ENCODE results near the gene NAALADL2. TPM values are rescaled to one million over a fixed set of nuclear protein-coding genes. Genes with fewer than 3 reads are reported as not detected.

Gene NAALADL2
- total and polyA plus RNA-seq, 9 of the 15 experiments (the other 6 are each of a cell fraction or from before 2014, with no cell fraction given), result 0.29 to 1.1 (median 0.79) TPM; not detected in 1

DNA sequence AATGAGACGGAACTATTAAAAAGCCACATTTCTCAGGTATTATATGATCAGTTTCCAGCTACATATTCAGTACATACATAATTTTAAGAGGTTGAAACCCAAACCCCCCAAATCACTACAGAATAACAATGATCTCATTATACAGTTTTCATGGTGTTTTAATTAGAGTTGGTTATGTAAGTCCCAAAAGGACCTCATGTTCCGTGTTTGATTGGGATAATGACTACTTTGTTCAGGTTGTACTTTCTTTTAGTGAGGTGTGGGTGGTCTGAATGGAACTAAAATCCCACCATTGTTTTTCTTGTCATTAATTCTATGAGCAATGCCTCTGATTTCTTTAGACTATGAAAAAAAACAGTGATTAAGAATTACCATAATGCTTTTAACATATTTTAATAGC lies 905.6 kb downstream of the NAALADL2 start:
- WGBS (ENCODE audit: insufficient coverage, low coverage, missing lambda C conversion rate), result 5% methylated on average over 2 of the region's 2 CpGs
- no peaks in the 10 kb centered on the region for H3K4me1 ChIP-seq (replicated peaks in 1 of 2; ENCODE audit: control insufficient read depth in 2 of 2, insufficient read depth in 2 of 2, low read length in 2 of 2)
- H3K27me3 ChIP-seq (ENCODE audit: control insufficient read depth in 2 of 2, insufficient read depth in 2 of 2, low read length in 2 of 2), result no peaks in the 10 kb centered on the region

More for the DNA sequence above, 905.6 kb downstream of the NAALADL2 start:
- no peak for ATAC-seq
- no peak for FAIRE-seq
- Histone ChIP-seq H3K4me2 (ENCODE audit: insufficient read depth, low read length) (no peak overlapping the region), H3K27ac (ENCODE audit: extremely low read depth, low read depth, low read length) (no peak overlapping the region), H3K9ac (ENCODE audit: insufficient read depth in 1 of 2, low read depth in 2 of 2, low read length in 2 of 2) (no peak overlapping the region), H2AFZ (ENCODE audit: low read depth, low read length) (no peak overlapping the region), H4K20me1 (replicated peaks; ENCODE audit: control insufficient read depth, insufficient read depth, low read length) (no peaks in the 10 kb centered on the region), H3K9me1 (ENCODE audit: control insufficient read depth, insufficient read depth, low read length) (no peaks in the 10 kb centered on the region), H3K79me2 (ENCODE audit: control insufficient read depth, insufficient read depth, low read length) (no peaks in the 10 kb centered on the region), H3K36me3 (ENCODE audit: control insufficient read depth, insufficient read depth, low read length) (no peaks in the 10 kb centered on the region), H3K9me3 (replicated peaks; ENCODE audit: control insufficient read depth, insufficient read depth, low read depth, low read length) (no peaks in the 10 kb centered on the region), H3K4me3 (no peak overlapping the region)
- intact Hi-C loops (cut with micrococcal nuclease) (no loop called here), in situ Hi-C loops (cut with MboI) (no loop called here)
- CTCF ChIA-PET (ENCODE audit: low intra/inter-chr PET ratio), result no interaction called here
- DNase-seq (ENCODE audit: extremely low read depth in 1 of 4, low spot score in 3 of 4), result no peak
- POLR2A ChIA-PET, result no interaction called here
- no TSS peak for BruUV-seq (replicated peaks)
- TF ChIP-seq, protein P1, sequence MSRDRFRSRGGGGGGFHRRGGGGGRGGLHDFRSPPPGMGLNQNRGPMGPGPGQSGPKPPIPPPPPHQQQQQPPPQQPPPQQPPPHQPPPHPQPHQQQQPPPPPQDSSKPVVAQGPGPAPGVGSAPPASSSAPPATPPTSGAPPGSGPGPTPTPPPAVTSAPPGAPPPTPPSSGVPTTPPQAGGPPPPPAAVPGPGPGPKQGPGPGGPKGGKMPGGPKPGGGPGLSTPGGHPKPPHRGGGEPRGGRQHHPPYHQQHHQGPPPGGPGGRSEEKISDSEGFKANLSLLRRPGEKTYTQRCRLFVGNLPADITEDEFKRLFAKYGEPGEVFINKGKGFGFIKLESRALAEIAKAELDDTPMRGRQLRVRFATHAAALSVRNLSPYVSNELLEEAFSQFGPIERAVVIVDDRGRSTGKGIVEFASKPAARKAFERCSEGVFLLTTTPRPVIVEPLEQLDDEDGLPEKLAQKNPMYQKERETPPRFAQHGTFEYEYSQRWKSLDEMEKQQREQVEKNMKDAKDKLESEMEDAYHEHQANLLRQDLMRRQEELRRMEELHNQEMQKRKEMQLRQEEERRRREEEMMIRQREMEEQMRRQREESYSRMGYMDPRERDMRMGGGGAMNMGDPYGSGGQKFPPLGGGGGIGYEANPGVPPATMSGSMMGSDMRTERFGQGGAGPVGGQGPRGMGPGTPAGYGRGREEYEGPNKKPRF (IDR thresholded peaks at IDR 0.05; ENCODE audit: low read depth, low read length), result no peak
- TF ChIP-seq NCOA4 (IDR thresholded peaks at IDR 0.05; ENCODE audit: partially characterized antibody) (no peak), PYGO2 (tag; IDR thresholded peaks at IDR 0.05) (no peak), KDM2B (CRISPR knock-in tag; IDR thresholded peaks at IDR 0.05) (no peak)
- TF ChIP-seq, protein P2, sequence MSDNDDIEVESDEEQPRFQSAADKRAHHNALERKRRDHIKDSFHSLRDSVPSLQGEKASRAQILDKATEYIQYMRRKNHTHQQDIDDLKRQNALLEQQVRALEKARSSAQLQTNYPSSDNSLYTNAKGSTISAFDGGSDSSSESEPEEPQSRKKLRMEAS (CRISPR knock-in tag; IDR thresholded peaks at IDR 0.05), result no peak
